GM21526 (cell line): ENCODE measurements around the gene C5orf63.
"Not testable (repeated sequence)": the region's sequence is repeated elsewhere in the genome, so short reads cannot be mapped to it uniquely, and the experiment has no call there.

Experiments used
- ATAC-seq: cut with Tn5 transposase; IDR thresholded peaks from one replicate; pipeline ENCODE4 v1.9.1; 2021; ENCODE audit warnings: moderate library complexity; ENCODE audit not compliant: unreplicated experiment, low FRiP score

The C5orf63 gene

GRCh38 chr5:127038550-127038949 lies 34.8 kb downstream of the C5orf63 start:
- no peak for ATAC-seq

- ATAC-seq = no peak
These were observed 41.5 kb downstream of the C5orf63 start for GRCh38 chr5:127031863-127032232.

GRCh38 chr5:127031147-127031862 lies 42.0 kb downstream of the C5orf63 start:
- no peak for ATAC-seq

GRCh38 chr5:127030259-127031146 lies 42.8 kb downstream of the C5orf63 start, which contains the start of gene MARCHF3:
TSS of gene MARCHF3 (minus strand) at chr5:127030558. CDS start at chr5:126918171, 112,387 bp downstream.
- peak; percentile 97 for ATAC-seq

- ATAC-seq = peak; percentile 7
These were observed 43.6 kb downstream of the C5orf63 start for GRCh38 chr5:127029581-127030258.

- no peak for ATAC-seq
These were observed 44.4 kb downstream of the C5orf63 start for GRCh38 chr5:127028822-127029457.

- no peak for ATAC-seq
These were observed 45.8 kb downstream of the C5orf63 start for GRCh38 chr5:127027539-127027938.

GRCh38 chr5:127026166-127026565 lies 47.1 kb downstream of the C5orf63 start:
- no peak for ATAC-seq

GRCh38 chr5:127025467-127025866 lies 47.8 kb downstream of the C5orf63 start:
- ATAC-seq = no peak

GRCh38 chr5:127024821-127025220 lies 48.5 kb downstream of the C5orf63 start:
- no peak for ATAC-seq

GRCh38 chr5:127023552-127024191 lies 49.6 kb downstream of the C5orf63 start:
- not testable (repeated sequence) for ATAC-seq

GRCh38 chr5:127022846-127023245 lies 50.5 kb downstream of the C5orf63 start:
- ATAC-seq = no peak

GRCh38 chr5:127019928-127020327 lies 53.4 kb downstream of the C5orf63 start:
- ATAC-seq = no peak

GRCh38 chr5:127016722-127017121 lies 56.6 kb downstream of the C5orf63 start:
- not testable (repeated sequence) for ATAC-seq

- ATAC-seq = no peak
These were observed 57.6 kb downstream of the C5orf63 start for GRCh38 chr5:127015716-127016115.

GRCh38 chr5:127014573-127014972 lies 58.7 kb downstream of the C5orf63 start:
- no peak for ATAC-seq

GRCh38 chr5:127013407-127013806 lies 59.9 kb downstream of the C5orf63 start:
- no peak for ATAC-seq

- ATAC-seq = no peak
These were observed 60.4 kb downstream of the C5orf63 start for GRCh38 chr5:127012916-127013315.

- ATAC-seq = peak; percentile 58
These were observed 61.2 kb downstream of the C5orf63 start for GRCh38 chr5:127011961-127012644.
